ENCODE results near the gene LRRN2.

The LRRN2 gene

DNA sequence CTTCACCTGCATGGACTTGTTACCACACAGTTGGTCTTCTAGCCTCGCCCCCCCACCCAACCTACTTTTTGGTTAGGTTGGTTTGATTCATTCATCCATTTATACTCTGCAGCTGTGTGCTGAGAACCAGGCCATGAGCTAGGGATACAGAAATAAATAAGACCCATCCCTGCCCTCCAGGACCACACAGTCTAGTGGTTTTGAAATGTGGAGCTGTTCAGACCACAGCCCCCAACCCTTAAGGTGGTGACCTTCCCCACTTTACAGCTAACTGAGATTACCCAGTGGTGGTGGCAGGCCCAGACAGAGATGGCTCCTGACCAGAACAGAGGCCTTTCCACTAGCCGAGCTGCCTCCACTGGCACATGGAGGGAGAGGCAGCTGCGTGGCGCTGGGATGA is 37.0 kb downstream of the LRRN2 start:
- no peak for TF ChIP-seq TAF1 (IDR thresholded peaks at IDR 0.05; ENCODE audit: borderline replicate concordance, insufficient read depth, low read length)
- no peak for TF ChIP-seq POLR2AphosphoS5 (IDR thresholded peaks at IDR 0.05; ENCODE audit: low read depth, low read length)
- TF ChIP-seq FOXP2 (optimal IDR thresholded peaks at IDR 0.05; ENCODE audit: borderline replicate concordance, extremely low read depth, extremely low read length, insufficient read depth): no peak
- TF ChIP-seq, protein P1, sequence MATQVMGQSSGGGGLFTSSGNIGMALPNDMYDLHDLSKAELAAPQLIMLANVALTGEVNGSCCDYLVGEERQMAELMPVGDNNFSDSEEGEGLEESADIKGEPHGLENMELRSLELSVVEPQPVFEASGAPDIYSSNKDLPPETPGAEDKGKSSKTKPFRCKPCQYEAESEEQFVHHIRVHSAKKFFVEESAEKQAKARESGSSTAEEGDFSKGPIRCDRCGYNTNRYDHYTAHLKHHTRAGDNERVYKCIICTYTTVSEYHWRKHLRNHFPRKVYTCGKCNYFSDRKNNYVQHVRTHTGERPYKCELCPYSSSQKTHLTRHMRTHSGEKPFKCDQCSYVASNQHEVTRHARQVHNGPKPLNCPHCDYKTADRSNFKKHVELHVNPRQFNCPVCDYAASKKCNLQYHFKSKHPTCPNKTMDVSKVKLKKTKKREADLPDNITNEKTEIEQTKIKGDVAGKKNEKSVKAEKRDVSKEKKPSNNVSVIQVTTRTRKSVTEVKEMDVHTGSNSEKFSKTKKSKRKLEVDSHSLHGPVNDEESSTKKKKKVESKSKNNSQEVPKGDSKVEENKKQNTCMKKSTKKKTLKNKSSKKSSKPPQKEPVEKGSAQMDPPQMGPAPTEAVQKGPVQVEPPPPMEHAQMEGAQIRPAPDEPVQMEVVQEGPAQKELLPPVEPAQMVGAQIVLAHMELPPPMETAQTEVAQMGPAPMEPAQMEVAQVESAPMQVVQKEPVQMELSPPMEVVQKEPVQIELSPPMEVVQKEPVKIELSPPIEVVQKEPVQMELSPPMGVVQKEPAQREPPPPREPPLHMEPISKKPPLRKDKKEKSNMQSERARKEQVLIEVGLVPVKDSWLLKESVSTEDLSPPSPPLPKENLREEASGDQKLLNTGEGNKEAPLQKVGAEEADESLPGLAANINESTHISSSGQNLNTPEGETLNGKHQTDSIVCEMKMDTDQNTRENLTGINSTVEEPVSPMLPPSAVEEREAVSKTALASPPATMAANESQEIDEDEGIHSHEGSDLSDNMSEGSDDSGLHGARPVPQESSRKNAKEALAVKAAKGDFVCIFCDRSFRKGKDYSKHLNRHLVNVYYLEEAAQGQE (IDR thresholded peaks at IDR 0.05; ENCODE audit: insufficient read depth in 1 of 2, low read depth in 2 of 2, low read length in 2 of 2): no peak
- TF ChIP-seq SIN3A (IDR thresholded peaks at IDR 0.05; ENCODE audit: borderline replicate concordance, insufficient read depth, low read length): no peak

DNA sequence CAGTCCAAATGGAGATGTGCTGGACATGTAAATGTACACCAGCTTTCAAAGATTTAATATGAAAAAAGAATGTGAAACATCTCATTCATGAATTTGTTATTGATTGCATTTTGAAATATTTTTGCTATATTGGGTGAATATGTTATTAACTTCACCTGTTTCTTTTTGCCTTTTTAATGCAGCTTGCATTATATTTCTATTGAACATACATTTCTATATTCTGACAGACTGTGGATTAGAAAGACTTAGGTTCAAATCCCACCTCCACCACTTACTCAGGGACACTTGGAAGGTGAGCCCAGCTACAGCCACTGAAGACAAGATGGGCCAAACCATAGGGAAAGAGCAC is 37.8 kb downstream of the LRRN2 start:
- TF ChIP-seq FOXP2 (optimal IDR thresholded peaks at IDR 0.05; ENCODE audit: borderline replicate concordance, extremely low read depth, extremely low read length, insufficient read depth) (no peak), TAF1 (IDR thresholded peaks at IDR 0.05; ENCODE audit: borderline replicate concordance, insufficient read depth, low read length) (no peak), SIN3A (IDR thresholded peaks at IDR 0.05; ENCODE audit: borderline replicate concordance, insufficient read depth, low read length) (no peak), POLR2AphosphoS5 (IDR thresholded peaks at IDR 0.05; ENCODE audit: low read depth, low read length) (no peak)
- TF ChIP-seq, protein P1 (IDR thresholded peaks at IDR 0.05; ENCODE audit: insufficient read depth in 1 of 2, low read depth in 2 of 2, low read length in 2 of 2): no peak

DNA sequence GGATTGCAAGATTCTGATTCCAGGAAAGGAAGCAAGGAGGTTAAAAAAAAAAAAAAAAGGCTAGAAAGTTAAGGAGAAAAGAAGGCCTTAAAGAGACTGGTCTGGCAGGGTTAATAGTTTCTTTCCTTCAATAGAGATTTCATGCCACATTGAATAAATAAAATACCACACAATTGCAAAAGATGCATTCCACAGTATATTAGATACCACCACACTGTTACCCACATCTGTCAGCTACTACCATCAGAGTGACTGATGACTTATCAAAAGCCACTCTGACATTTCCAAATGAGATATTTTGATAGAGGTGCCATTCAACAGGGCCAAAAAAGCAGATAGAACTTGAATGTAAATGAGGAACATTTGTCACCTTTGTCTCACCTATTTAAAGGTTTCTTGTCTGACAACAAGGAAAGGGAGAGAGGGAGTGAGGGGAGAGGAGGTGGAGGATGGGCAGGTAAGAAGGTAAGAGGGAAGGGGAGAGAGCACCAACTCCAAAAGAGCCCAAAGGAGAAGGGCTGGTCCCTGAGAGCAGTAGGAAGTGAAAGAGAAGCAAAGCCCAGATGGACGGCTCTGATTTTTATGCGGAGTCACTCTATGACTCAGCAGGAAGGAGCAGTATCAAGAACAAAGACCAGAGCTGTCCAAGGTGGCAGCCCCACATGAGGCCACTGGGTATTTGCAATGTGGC is 38.3 kb downstream of the LRRN2 start:
- no peak for TF ChIP-seq FOXP2 (optimal IDR thresholded peaks at IDR 0.05; ENCODE audit: borderline replicate concordance, extremely low read depth, extremely low read length, insufficient read depth)
- TF ChIP-seq TAF1 (IDR thresholded peaks at IDR 0.05; ENCODE audit: borderline replicate concordance, insufficient read depth, low read length): no peak
- TF ChIP-seq, protein P1 (IDR thresholded peaks at IDR 0.05; ENCODE audit: insufficient read depth in 1 of 2, low read depth in 2 of 2, low read length in 2 of 2): peak; percentile 95 to 99
- peak; percentile 68; the same call in 1 of the 2 replicates for TF ChIP-seq SIN3A (IDR thresholded peaks at IDR 0.05; ENCODE audit: borderline replicate concordance, insufficient read depth, low read length)
- no peak for TF ChIP-seq POLR2AphosphoS5 (IDR thresholded peaks at IDR 0.05; ENCODE audit: low read depth, low read length)

DNA sequence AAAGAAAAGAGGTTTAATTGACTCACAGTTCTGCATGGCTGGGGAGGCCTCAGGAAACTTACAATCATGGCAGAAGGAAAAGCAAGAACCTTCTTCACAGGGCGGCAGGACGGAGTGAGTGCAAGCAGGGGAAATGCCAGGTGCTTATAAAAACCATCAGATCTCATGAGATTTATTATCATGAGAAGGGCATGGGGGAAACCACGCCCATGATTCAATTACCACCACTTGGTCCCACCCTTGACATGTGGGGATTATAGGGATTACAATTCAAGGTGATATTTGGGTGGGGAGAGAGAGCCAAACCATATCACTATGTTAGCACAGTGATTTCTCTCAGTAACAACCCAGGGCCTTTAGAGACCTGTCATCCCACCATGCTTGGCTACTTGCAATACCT is 39.9 kb downstream of the LRRN2 start:
- no peak for TF ChIP-seq FOXP2 (optimal IDR thresholded peaks at IDR 0.05; ENCODE audit: borderline replicate concordance, extremely low read depth, extremely low read length, insufficient read depth)
- TF ChIP-seq, protein P1 (IDR thresholded peaks at IDR 0.05; ENCODE audit: insufficient read depth in 1 of 2, low read depth in 2 of 2, low read length in 2 of 2): no peak
- TF ChIP-seq POLR2AphosphoS5 (IDR thresholded peaks at IDR 0.05; ENCODE audit: low read depth, low read length): no peak
- no peak for TF ChIP-seq SIN3A (IDR thresholded peaks at IDR 0.05; ENCODE audit: borderline replicate concordance, insufficient read depth, low read length)
- no peak for TF ChIP-seq TAF1 (IDR thresholded peaks at IDR 0.05; ENCODE audit: borderline replicate concordance, insufficient read depth, low read length)

Data from PFSK-1 (cell line).